Measurements from ENCODE around the gene STARD5.

The STARD5 gene

DNA sequence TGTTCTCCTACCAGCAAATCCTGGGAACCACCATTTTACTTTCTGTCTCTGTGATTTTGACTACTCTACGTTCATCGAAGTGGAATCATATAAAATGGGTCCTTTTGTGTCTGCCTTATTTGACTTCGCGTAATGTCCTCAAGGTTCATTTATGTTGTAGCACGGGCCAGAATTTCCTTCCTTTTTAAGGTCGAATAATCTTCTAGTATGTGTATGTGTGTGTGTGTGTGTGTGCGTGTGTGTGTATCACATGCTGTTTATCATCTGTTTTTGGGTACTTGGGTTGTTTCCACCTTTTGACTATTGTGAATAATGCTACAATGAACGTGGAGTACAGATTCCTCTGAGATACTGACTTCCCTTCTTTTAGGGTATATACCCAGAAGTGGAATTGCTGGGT is 35.3 kb downstream of the STARD5 start:
- no peak overlapping the region for H3K4me3 ChIP-seq (replicated peaks; ENCODE audit: insufficient read depth, low read length)
- no peak for DNase-seq (ENCODE audit: low read depth in 1 of 2, low spot score in 1 of 2)
- H3K27ac ChIP-seq (replicated peaks), result no peak overlapping the region
- H3K27me3 ChIP-seq (ENCODE audit: insufficient read depth, poor library complexity, severe bottlenecking), result no peaks in the 10 kb centered on the region
- TF ChIP-seq SPI1 (IDR thresholded peaks at IDR 0.05; ENCODE audit: borderline replicate concordance, low read depth) (no peak), REST (IDR thresholded peaks at IDR 0.05; ENCODE audit: insufficient replicate concordance, low read depth) (no peak), CTCF (IDR thresholded peaks at IDR 0.05; ENCODE audit: insufficient read depth, low read length) (no peak), GABPA (IDR thresholded peaks at IDR 0.05; ENCODE audit: low read depth) (no peak), POLR2AphosphoS5 (IDR thresholded peaks at IDR 0.05; ENCODE audit: low read depth) (no peak)

- Histone ChIP-seq H3K27ac (replicated peaks) (no peak overlapping the region), H3K4me3 (replicated peaks; ENCODE audit: insufficient read depth, low read length) (no peak overlapping the region), H3K27me3 (ENCODE audit: insufficient read depth, poor library complexity, severe bottlenecking) (no peaks in the 10 kb centered on the region)
- TF ChIP-seq REST (IDR thresholded peaks at IDR 0.05; ENCODE audit: insufficient replicate concordance, low read depth) (no peak), POLR2AphosphoS5 (IDR thresholded peaks at IDR 0.05; ENCODE audit: low read depth) (no peak), GABPA (IDR thresholded peaks at IDR 0.05; ENCODE audit: low read depth) (no peak), SPI1 (IDR thresholded peaks at IDR 0.05; ENCODE audit: borderline replicate concordance, low read depth) (no peak), CTCF (IDR thresholded peaks at IDR 0.05; ENCODE audit: insufficient read depth, low read length) (no peak)
- DNase-seq (ENCODE audit: low read depth in 1 of 2, low spot score in 1 of 2), result no peak
These were observed 35.9 kb downstream of the STARD5 start for GRCh38 chr15:81288040-81288439.

GRCh38 chr15:81286621-81287121 is 37.3 kb downstream of the STARD5 start:
- no peak overlapping the region for H3K4me3 ChIP-seq (replicated peaks; ENCODE audit: insufficient read depth, low read length)
- DNase-seq (ENCODE audit: low read depth in 1 of 2, low spot score in 1 of 2), result no peak
- no peak overlapping the region for H3K27ac ChIP-seq (replicated peaks)
- TF ChIP-seq GABPA (IDR thresholded peaks at IDR 0.05; ENCODE audit: low read depth), result no peak
- no peak for TF ChIP-seq SPI1 (IDR thresholded peaks at IDR 0.05; ENCODE audit: borderline replicate concordance, low read depth)
- TF ChIP-seq REST (IDR thresholded peaks at IDR 0.05; ENCODE audit: insufficient replicate concordance, low read depth), result no peak
- TF ChIP-seq CTCF (IDR thresholded peaks at IDR 0.05; ENCODE audit: insufficient read depth, low read length), result no peak
- TF ChIP-seq POLR2AphosphoS5 (IDR thresholded peaks at IDR 0.05; ENCODE audit: low read depth), result no peak
- no peaks in the 10 kb centered on the region for H3K27me3 ChIP-seq (ENCODE audit: insufficient read depth, poor library complexity, severe bottlenecking)

Measured in HL-60 (cell line).